ENCODE results near the gene FRYL.

FRYL gene

DNA sequence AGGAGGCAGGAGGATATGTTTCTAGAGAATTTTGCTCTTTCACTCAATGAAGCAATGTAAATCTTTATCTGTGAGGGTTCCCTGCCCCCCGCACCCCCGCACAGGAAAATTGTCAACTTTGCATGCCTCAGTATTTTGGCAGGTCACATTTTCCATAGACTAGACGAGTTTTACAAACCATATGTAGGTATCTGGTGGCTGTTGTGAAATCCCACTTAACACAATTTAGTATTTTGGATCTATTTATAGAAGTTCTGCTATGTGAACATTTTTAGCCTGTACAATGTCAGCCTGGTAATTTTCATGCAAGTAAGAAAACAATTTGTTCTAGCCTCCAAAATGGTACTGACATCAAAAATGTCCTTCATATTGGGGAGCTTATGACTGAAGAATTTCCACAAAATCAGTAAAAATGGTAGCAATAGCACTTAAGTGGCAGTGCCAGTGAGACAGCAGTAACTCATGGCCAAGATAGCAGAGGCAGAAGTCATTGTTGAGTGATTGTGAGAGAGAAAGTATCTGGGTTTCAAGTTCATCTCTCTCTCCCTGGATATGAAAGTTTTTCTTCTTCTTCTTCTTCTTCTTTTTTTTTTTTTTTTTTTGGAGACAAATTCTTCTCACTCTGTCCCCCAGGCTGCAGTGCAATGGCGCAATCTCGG is 12.4 kb upstream of the FRYL start:
- Histone ChIP-seq H3F3A (ENCODE audit: insufficient read depth) (no peaks in the 10 kb centered on the region), H2AFZ (ENCODE audit: low read depth, low read length, severe bottlenecking) (no peak overlapping the region), H3K9me2 (replicated peaks; ENCODE audit: insufficient read depth, low read length) (no peaks in the 10 kb centered on the region), H3K9me3 (ENCODE audit: insufficient read depth, low read length) (no peaks in the 10 kb centered on the region), H3K4me2 (ENCODE audit: low read depth, low read length, poor library complexity, severe bottlenecking) (no peak overlapping the region), H3K4me3 (ENCODE audit: insufficient read depth, low read length, poor library complexity, severe bottlenecking) (no peak overlapping the region), H3K79me2 (ENCODE audit: insufficient read depth, low read length) (no peaks in the 10 kb centered on the region), H4K20me1 (ENCODE audit: low read depth, low read length) (no peaks in the 10 kb centered on the region), H3K27ac (ENCODE audit: low read depth, low read length) (no peak overlapping the region), H3K27me3 (ENCODE audit: low read length) (no peaks in the 10 kb centered on the region), H3K36me3 (ENCODE audit: low read length) (no peaks in the 10 kb centered on the region), H3K9ac (ENCODE audit: low read length) (no peak overlapping the region)
- TF ChIP-seq, protein P1, sequence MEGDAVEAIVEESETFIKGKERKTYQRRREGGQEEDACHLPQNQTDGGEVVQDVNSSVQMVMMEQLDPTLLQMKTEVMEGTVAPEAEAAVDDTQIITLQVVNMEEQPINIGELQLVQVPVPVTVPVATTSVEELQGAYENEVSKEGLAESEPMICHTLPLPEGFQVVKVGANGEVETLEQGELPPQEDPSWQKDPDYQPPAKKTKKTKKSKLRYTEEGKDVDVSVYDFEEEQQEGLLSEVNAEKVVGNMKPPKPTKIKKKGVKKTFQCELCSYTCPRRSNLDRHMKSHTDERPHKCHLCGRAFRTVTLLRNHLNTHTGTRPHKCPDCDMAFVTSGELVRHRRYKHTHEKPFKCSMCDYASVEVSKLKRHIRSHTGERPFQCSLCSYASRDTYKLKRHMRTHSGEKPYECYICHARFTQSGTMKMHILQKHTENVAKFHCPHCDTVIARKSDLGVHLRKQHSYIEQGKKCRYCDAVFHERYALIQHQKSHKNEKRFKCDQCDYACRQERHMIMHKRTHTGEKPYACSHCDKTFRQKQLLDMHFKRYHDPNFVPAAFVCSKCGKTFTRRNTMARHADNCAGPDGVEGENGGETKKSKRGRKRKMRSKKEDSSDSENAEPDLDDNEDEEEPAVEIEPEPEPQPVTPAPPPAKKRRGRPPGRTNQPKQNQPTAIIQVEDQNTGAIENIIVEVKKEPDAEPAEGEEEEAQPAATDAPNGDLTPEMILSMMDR (IDR thresholded peaks at IDR 0.05; ENCODE audit: insufficient read depth, low read length, poor library complexity, severe bottlenecking): no peak
- no peak for TF ChIP-seq EZH2phosphoT487 (conservative IDR thresholded peaks at IDR 0.05; ENCODE audit: low read length)

DNA sequence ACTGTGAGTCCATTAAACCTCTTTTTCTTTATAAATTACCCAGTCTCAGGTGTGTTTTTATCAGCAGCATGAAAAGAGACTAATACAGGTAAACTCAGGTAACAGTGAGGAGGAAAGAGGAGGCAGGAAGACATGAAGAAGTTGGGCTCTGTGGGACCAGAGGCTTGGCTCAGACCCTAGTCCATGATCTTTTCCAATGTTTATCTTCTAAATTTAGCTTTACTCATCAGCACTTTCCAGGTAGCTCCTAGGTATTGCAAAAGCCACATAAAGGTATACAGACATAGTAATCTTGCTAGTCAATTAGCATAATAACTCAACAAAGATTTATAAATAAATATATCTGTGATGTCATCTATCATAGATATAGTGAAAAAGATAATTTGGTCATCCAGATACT is 11.2 kb upstream of the FRYL start:
- Histone ChIP-seq H3K27ac (ENCODE audit: low read depth, low read length) (no peak overlapping the region), H3K4me2 (ENCODE audit: low read depth, low read length, poor library complexity, severe bottlenecking) (no peak overlapping the region), H3K9me2 (replicated peaks; ENCODE audit: insufficient read depth, low read length) (no peaks in the 10 kb centered on the region), H3F3A (ENCODE audit: insufficient read depth) (no peaks in the 10 kb centered on the region), H2AFZ (ENCODE audit: low read depth, low read length, severe bottlenecking) (no peak overlapping the region), H3K36me3 (ENCODE audit: low read length) (no peaks in the 10 kb centered on the region), H3K27me3 (ENCODE audit: low read length) (no peaks in the 10 kb centered on the region), H4K20me1 (ENCODE audit: low read depth, low read length) (no peaks in the 10 kb centered on the region), H3K9me3 (ENCODE audit: insufficient read depth, low read length) (no peaks in the 10 kb centered on the region), H3K79me2 (ENCODE audit: insufficient read depth, low read length) (no peaks in the 10 kb centered on the region), H3K4me3 (ENCODE audit: insufficient read depth, low read length, poor library complexity, severe bottlenecking) (no peak overlapping the region), H3K9ac (ENCODE audit: low read length) (no peak overlapping the region)
- TF ChIP-seq, protein P1 (IDR thresholded peaks at IDR 0.05; ENCODE audit: insufficient read depth, low read length, poor library complexity, severe bottlenecking): no peak
- TF ChIP-seq EZH2phosphoT487 (conservative IDR thresholded peaks at IDR 0.05; ENCODE audit: low read length): no peak

DNA sequence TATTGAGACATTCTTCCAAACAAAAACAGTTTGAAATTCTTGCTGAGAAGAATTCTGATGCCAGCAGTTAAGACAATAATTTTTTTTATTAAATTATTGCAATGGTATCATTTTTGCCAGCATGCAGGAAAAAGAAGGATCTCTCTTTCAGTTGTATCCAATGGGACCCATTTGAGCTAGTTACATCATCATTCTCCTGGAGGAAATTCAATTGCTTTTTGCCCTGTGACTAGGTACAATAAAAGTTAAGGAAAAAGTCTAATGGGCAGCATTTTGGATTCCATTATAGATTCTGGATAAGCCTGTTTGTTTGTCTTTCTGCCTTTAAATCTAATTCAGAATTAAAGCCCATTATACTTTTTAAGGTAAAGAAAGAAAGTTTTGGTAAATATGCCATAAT is 10.5 kb upstream of the FRYL start:
- H3K27ac ChIP-seq (ENCODE audit: low read depth, low read length): no peak overlapping the region
- H3F3A ChIP-seq (ENCODE audit: insufficient read depth): no peaks in the 10 kb centered on the region
- TF ChIP-seq, protein P1 (IDR thresholded peaks at IDR 0.05; ENCODE audit: insufficient read depth, low read length, poor library complexity, severe bottlenecking): no peak
- TF ChIP-seq EZH2phosphoT487 (conservative IDR thresholded peaks at IDR 0.05; ENCODE audit: low read length): no peak
- H3K9ac ChIP-seq (ENCODE audit: low read length): no peak overlapping the region
- no peaks in the 10 kb centered on the region for H3K79me2 ChIP-seq (ENCODE audit: insufficient read depth, low read length)
- no peaks in the 10 kb centered on the region for H3K27me3 ChIP-seq (ENCODE audit: low read length)
- H3K4me3 ChIP-seq (ENCODE audit: insufficient read depth, low read length, poor library complexity, severe bottlenecking): no peak overlapping the region
- no peaks in the 10 kb centered on the region for H3K9me2 ChIP-seq (replicated peaks; ENCODE audit: insufficient read depth, low read length)
- no peaks in the 10 kb centered on the region for H4K20me1 ChIP-seq (ENCODE audit: low read depth, low read length)
- no peaks in the 10 kb centered on the region for H3K36me3 ChIP-seq (ENCODE audit: low read length)
- no peaks in the 10 kb centered on the region for H3K9me3 ChIP-seq (ENCODE audit: insufficient read depth, low read length)
- no peak overlapping the region for H2AFZ ChIP-seq (ENCODE audit: low read depth, low read length, severe bottlenecking)
- H3K4me2 ChIP-seq (ENCODE audit: low read depth, low read length, poor library complexity, severe bottlenecking): no peak overlapping the region

Data from SU-DHL-6 (cell line).